Psoas muscle (tissue), 8 donors: ENCODE data around the gene ANKRD35. TPM values are rescaled to one million over a fixed set of nuclear protein-coding genes. Genes with fewer than 3 reads are reported as not detected.

Experiments
- ATAC-seq, 4 donors: fragments of 200-7000 bp; cut with Tn5 transposase; one replicate each; pipeline ENCODE4 v1.9.1; 2020; ENCODE audit warnings: moderate library complexity in 3 of 4, mild to moderate bottlenecking in 2 of 4
- DNase-seq, 2 donors: peaks; one replicate each; pipeline ENCODE4 v3.0.0-alpha.2; 2020
- H3K27ac ChIP-seq: fragments of 200-600 bp; one replicate; pipeline ENCODE4 v1.8.0; 2022
- H3K27me3 ChIP-seq, 3 donors: fragments of 200-600 bp in 1 of 3; one replicate each; pipeline versions ENCODE4 v1.6.1 to v1.8.0; 2013 to 2022; ENCODE audit warnings: low read length in 2 of 3, mild to moderate bottlenecking in 2 of 3, moderate library complexity in 1 of 3; ENCODE audit not compliant: insufficient read depth in 3 of 3
- H3K36me3 ChIP-seq, 2 donors: fragments of 200-600 bp in 1 of 2; one replicate each; pipeline versions ENCODE4 v1.6.1 to v1.8.0; 2013 to 2022; ENCODE audit warnings: low read depth in 1 of 2, mild to moderate bottlenecking in 1 of 2, moderate library complexity in 1 of 2; ENCODE audit not compliant: insufficient read depth in 1 of 2
- H3K4me1 ChIP-seq: fragments of 200-600 bp; one replicate; pipeline ENCODE4 v1.8.0; 2022
- H3K4me3 ChIP-seq: fragments of 200-600 bp; one replicate; pipeline ENCODE4 v1.8.0; 2022; ENCODE audit warnings: mild to moderate bottlenecking
- H3K9me3 ChIP-seq: fragments of 200-600 bp; one replicate; pipeline ENCODE4 v1.8.0; 2022
- WGBS, 3 donors: extraction: QIAGEN DNeasy Blood & Tissue Kit; methylation state at CpG; one replicate each; pipeline versions ENCODE4 v1.1.6 to v1.1.7; 2013; 5-methylcytosine and 5-hydroxymethylcytosine counted together
- intact Hi-C, 2 donors: fragments of 100-400 bp; cut with DNase I; formaldehyde crosslinking; loops; one replicate each; pipeline versions ENCODE4 v1.11.0 to v1.14.2; 2022
- polyA plus RNA-seq, 3 donors: library from polyadenylated mRNA; stranded (reverse); fragments of 200-250 nt; gene quantifications; one replicate each; pipeline ENCODE4 v1.2.3, GENCODE V29; 2013
- total RNA-seq, 4 donors: library from RNA; stranded (reverse); fragmentation: NEBNext Ultra II Directional in 2 of 4; extraction: Animal tissue kit (Norgen Biotek cat#: 25700) in 2 of 4; gene quantifications; one replicate each; pipeline versions ENCODE4 v1.2.1 to v1.2.4, GENCODE V29; 2021 to 2023
- TF ChIP-seq, protein P1 (sequence below): fragments of 200-600 bp; IDR thresholded peaks from one replicate; pipeline ENCODE4 v1.8.0; 2022; ENCODE audit warnings: antibody characterized with exemption
- donor health status: healthy with polysubstance abuse.
- donor health status: DM: no; HTN: no; CAD: no; lungs with moderate emphysema.
- donor health status: Bipolar disorder and iron deficiency.
- donor health status: healthy.
- donor health status: DM: yes; HTN: yes; CAD: no.
- donor health status: DM: no; HTN: no; CAD: no.
- donor health status: DM: no; HTN: no; CAD: no.
- donor health status: DM: yes; HTN: yes; CAD: no.

Gene ANKRD35
- total and polyA plus RNA-seq, 7 donors: 2.6 to 16.5 (median 4.7) TPM

DNA sequence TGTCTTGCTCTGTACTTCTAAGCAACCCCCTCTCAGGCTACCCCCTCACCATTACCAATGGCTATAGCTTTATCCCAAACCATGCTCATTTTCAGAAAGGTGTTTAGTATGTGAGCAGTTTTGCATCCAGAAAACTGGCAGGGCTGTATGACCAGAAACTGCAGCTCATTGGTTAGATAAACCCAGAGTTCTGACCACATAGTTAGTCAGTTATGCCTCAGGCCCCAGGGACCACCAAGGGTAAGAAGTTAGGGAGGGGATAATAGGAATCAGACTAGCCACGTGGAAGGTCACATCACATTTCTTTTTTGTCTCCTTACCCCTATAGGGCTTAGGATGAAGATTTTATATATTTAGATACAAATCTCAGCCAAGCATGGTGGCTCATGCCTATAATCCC is 23.0 kb upstream of the ANKRD35 start:
- H3K4me1 ChIP-seq: peaks cover 6% of the 10 kb centered on the region
- no peaks in the 10 kb centered on the region for H3K27me3 ChIP-seq
- intact Hi-C loops: no loop called here
- TF ChIP-seq, protein P1, sequence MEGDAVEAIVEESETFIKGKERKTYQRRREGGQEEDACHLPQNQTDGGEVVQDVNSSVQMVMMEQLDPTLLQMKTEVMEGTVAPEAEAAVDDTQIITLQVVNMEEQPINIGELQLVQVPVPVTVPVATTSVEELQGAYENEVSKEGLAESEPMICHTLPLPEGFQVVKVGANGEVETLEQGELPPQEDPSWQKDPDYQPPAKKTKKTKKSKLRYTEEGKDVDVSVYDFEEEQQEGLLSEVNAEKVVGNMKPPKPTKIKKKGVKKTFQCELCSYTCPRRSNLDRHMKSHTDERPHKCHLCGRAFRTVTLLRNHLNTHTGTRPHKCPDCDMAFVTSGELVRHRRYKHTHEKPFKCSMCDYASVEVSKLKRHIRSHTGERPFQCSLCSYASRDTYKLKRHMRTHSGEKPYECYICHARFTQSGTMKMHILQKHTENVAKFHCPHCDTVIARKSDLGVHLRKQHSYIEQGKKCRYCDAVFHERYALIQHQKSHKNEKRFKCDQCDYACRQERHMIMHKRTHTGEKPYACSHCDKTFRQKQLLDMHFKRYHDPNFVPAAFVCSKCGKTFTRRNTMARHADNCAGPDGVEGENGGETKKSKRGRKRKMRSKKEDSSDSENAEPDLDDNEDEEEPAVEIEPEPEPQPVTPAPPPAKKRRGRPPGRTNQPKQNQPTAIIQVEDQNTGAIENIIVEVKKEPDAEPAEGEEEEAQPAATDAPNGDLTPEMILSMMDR: no peak
- no peaks in the 10 kb centered on the region for H3K9me3 ChIP-seq
- no peak for DNase-seq
- 44 to 54% (median 46%) methylated on average over 1 of the region's 1 CpG for WGBS, 3 donors
- peaks cover 11 to 31% of the 10 kb centered on the region in 2 donors for H3K36me3 ChIP-seq
- no peak overlapping the region for H3K4me3 ChIP-seq
- no peak for ATAC-seq
- peak overlapping the region; percentile 23 for H3K27ac ChIP-seq

DNA sequence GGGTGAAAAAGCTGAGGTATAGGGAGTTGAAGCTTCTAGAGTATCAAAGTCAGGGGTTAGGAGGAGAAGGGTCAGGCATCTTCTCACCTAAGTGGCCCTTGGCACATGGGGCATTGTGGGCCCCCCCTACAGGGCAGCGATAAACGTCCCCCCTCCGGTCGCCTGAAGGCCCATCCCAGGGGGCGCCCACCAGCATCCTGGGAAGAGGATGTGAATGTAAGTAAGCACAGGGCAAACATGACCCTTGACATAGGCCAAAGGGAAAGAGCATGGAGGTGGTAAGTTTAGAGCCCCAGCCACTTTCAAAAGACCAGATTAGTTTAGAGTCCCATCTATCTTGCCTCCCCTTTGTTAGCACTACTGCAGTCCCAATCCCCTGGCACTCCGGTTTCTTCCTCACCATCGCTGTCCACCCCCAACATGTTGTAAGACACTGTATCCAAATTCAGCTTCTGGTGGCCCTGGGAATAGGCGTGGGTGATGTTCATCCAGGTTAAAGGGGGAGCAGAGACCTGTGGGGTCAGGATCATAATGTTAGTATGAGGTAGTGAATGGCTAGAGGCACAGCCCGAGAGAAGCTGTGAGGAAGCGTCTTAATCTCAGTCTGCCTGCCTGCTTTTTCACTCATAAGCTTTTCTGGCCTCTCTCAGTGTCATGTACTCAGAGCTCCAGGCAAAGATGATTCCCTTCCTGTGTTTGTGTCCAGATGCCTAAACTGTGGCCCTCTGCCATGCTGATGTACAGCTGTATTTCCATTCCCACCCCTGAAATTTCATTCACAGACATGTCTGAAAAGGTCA is 21.5 kb upstream of the ANKRD35 start:
- H3K27me3 ChIP-seq: no peaks in the 10 kb centered on the region
- peak in 1 of 4 donors; percentile 12 for ATAC-seq
- DNase-seq: no peak
- H3K27ac ChIP-seq: peak overlapping the region; percentile 53
- WGBS, 3 donors: 62 to 68% (median 64%) methylated on average over 10 of the region's 10 CpGs
- TF ChIP-seq, protein P1: no peak
- H3K36me3 ChIP-seq: peaks cover 11 to 17% of the 10 kb centered on the region in 2 donors
- intact Hi-C loops: no loop called here
- H3K4me1 ChIP-seq: peaks cover 6% of the 10 kb centered on the region
- no peak overlapping the region for H3K4me3 ChIP-seq
- no peaks in the 10 kb centered on the region for H3K9me3 ChIP-seq

DNA sequence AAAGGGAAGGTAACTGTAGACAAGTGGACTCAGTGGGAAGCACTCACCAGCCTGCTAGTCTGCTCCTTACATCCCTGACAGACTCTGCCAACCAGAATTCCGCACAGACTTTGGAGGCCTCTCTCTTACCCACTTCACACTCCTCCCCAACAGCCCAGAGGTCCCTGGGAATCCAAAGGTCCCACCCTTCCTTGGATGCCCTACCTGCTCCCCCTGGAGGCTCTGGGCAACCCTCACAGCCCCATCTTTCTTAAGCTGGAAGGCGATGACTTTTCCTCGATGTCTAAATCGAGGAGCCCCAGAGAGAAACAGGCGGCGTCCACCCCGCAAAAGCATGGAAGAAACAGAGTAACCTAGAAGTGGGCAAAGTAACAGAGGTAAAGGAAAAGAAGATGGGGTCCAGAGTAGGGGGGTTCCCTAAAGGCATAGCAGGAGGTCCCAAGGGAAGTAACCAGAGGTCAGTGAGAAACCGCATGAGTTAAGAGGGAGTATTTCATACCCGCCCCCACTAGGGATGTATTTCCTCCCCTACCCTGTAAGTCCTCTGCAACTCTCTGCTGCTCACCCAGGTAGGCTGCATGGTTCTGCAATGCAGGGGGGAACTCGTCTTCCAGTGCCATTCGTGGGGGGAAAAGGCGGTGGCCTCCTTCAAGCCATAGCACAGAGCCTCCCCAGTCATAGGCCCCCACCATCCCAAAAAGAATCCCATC is 15.8 kb upstream of the ANKRD35 start:
- ATAC-seq: no peak
- no peak for DNase-seq
- TF ChIP-seq, protein P1: no peak
- H3K27ac ChIP-seq: no peak overlapping the region
- 86 to 89% (median 88%) methylated on average over 12 of the region's 12 CpGs for WGBS, 3 donors
- H3K9me3 ChIP-seq: no peaks in the 10 kb centered on the region
- no peaks in the 10 kb centered on the region for H3K27me3 ChIP-seq
- no peak overlapping the region for H3K4me3 ChIP-seq
- intact Hi-C loops: no loop called here
- H3K36me3 ChIP-seq: peaks cover 0 to 3% of the 10 kb centered on the region in 2 donors
- H3K4me1 ChIP-seq: no peaks in the 10 kb centered on the region

DNA sequence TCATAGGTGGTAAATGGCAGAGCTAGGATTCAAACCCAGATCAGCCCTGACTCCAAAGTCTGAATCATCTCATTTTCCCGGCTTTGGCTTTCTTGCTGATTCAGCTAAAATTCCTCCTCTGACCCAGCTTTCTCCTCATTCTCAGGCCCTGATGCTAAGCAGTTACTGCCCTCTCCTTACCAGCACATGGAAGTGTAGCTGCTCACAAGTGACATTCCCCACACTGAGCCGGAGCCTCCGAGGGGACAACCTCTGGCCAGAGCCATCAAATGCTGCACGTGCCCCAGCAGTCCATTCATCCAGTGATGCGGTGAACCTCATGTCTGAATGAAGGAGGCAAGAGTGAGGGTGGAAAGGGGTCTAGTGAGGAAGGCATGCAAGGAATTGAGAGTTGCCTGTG is 13.1 kb upstream of the ANKRD35 start:
- DNase-seq: no peak
- Histone ChIP-seq H3K27me3 (no peaks in the 10 kb centered on the region), H3K27ac (no peak overlapping the region), H3K9me3 (no peaks in the 10 kb centered on the region), H3K4me3 (no peak overlapping the region), H3K4me1 (no peaks in the 10 kb centered on the region), H3K36me3 (peaks cover 0 to 3% of the 10 kb centered on the region in 2 donors)
- no peak for ATAC-seq
- 78 to 86% (median 81%) methylated on average over 5 of the region's 5 CpGs for WGBS, 3 donors
- TF ChIP-seq, protein P1: no peak
- intact Hi-C loops: no loop called here
